Measurements from ENCODE around the gene CELA1. TPM values are rescaled to one million over a fixed set of nuclear protein-coding genes. Genes with fewer than 3 reads are reported as not detected.

The CELA1 gene
- total RNA-seq, 4 donors from 2014 or later: not detected

DNA sequence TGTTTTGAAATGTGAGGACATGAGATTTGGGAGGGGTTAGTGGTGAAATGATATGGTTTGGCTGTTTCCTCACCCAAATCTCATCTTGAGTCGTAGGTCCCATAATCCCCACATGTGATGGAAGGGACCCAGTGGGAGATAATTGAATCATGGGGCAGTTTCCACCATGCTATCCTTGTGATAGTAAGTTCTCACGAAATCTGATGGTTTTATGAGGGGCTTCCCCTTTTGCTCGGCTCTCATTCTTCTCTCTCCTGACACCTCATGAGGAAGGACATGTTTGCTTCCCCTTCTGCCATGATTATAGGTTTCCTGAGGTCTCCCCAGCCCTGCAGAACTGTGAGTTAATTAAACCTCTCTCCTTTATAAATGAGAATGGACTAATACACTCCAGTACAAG, 26.7 kb upstream of the CELA1 start:
- peaks cover 0 to 16% (median 8%) of the 10 kb centered on the region in 4 donors for H3K4me1 ChIP-seq
- TF ChIP-seq, protein P1, sequence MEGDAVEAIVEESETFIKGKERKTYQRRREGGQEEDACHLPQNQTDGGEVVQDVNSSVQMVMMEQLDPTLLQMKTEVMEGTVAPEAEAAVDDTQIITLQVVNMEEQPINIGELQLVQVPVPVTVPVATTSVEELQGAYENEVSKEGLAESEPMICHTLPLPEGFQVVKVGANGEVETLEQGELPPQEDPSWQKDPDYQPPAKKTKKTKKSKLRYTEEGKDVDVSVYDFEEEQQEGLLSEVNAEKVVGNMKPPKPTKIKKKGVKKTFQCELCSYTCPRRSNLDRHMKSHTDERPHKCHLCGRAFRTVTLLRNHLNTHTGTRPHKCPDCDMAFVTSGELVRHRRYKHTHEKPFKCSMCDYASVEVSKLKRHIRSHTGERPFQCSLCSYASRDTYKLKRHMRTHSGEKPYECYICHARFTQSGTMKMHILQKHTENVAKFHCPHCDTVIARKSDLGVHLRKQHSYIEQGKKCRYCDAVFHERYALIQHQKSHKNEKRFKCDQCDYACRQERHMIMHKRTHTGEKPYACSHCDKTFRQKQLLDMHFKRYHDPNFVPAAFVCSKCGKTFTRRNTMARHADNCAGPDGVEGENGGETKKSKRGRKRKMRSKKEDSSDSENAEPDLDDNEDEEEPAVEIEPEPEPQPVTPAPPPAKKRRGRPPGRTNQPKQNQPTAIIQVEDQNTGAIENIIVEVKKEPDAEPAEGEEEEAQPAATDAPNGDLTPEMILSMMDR (IDR thresholded peaks at IDR 0.05): no peak
- no peak for TF ChIP-seq POLR2A (IDR thresholded peaks at IDR 0.05)
- no peak for TF ChIP-seq POLR2AphosphoS5 (IDR thresholded peaks at IDR 0.05)
- TF ChIP-seq EP300 (IDR thresholded peaks at IDR 0.05; ENCODE audit: low read depth): no peak
- in situ Hi-C loops (cut with MboI; ENCODE audit: low pct_ligation_motif_present in 1 of 4, low pct_unique_long_range_greater_than_20kb in 1 of 4, low sequenced_read_pairs in 3 of 4) (no loop called here), intact Hi-C loops (cut with DNase I; ENCODE audit: low total_unique reads) (no loop called here)
- H3K27ac ChIP-seq: no peak overlapping the region
- H3K9me3 ChIP-seq: no peaks in the 10 kb centered on the region
- H3K4me3 ChIP-seq: no peak overlapping the region
- no peaks in the 10 kb centered on the region for H3K36me3 ChIP-seq
- WGBS, 2 donors (ENCODE audit: low coverage in 1 of 2): 58 to 77% methylated on average over 2 to 3 of the region's 3 CpGs
- DNase-seq: no peak
- H3K27me3 ChIP-seq: no peaks in the 10 kb centered on the region

DNA sequence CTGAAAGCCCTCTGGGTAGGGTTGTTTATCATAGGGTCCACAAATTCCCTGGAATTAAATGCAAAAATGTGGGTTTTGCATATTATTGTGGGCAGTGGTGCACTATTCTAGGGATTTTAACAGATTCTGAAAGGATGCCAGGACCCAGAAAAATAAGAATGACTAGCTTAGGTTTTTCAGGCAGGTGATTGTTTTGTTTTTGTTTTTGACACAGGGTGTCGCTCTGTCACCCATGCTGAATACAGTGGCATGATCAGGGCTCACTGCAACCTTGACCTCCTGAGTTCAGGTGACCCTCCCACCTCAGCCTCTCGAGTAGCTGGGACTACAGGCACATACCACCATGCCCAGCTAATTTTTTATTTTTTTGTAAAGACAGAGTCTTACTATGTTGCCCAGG, 25.5 kb upstream of the CELA1 start:
- Histone ChIP-seq H3K9me3 (no peaks in the 10 kb centered on the region), H3K4me1 (peaks cover 0 to 16% (median 8%) of the 10 kb centered on the region in 4 donors), H3K4me3 (no peak overlapping the region), H3K36me3 (no peaks in the 10 kb centered on the region), H3K27me3 (no peaks in the 10 kb centered on the region), H3K27ac (peak overlapping the region in 1 of 4 donors; percentile 47)
- WGBS, 2 donors (ENCODE audit: low coverage in 1 of 2): 76% methylated on average over 2 of the region's 2 CpGs; no CpG with 5 or more reads in 1 of the 2 donors
- no peak for DNase-seq
- in situ Hi-C loops (cut with MboI; ENCODE audit: low pct_ligation_motif_present in 1 of 4, low pct_unique_long_range_greater_than_20kb in 1 of 4, low sequenced_read_pairs in 3 of 4): no loop called here
- intact Hi-C loops (cut with DNase I; ENCODE audit: low total_unique reads): no loop called here
- TF ChIP-seq, protein P1 (IDR thresholded peaks at IDR 0.05): no peak
- no peak for TF ChIP-seq POLR2A (IDR thresholded peaks at IDR 0.05)
- TF ChIP-seq POLR2AphosphoS5 (IDR thresholded peaks at IDR 0.05): no peak
- TF ChIP-seq EP300 (IDR thresholded peaks at IDR 0.05; ENCODE audit: low read depth): no peak

DNA sequence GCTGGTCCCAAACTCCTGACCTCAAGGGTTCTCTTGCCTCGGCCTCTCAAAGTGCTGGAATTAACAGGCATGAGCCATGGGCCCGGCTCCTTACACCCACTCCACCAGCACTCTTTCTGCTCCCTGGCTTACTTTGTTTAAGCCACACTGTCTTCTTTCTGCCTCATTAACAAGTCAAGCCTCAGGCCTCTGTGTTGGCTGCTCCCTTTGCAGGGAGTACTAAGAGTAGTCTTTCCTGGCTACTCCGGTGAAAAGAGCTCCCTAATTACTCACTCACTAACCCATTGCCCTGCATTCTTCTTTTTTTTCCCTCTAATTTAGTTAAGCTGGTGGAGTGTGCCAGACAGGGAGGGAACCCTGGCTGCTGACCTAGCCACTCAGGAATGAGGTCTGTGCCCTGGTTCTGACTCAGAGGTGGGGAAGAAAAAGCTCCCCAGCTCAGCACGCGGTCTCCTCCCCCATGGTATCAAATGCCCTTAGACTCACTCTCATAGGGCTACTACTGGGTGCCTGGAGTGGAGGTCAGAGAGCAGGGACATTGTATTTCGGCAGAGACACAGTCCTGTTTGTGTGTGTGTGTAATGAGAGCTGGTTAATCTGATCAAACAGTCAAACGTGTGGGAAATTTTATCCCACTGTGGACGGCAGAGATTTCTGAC, 24.9 kb upstream of the CELA1 start:
- WGBS, 2 donors (ENCODE audit: low coverage in 1 of 2): 66 to 80% methylated on average over 4 to 8 of the region's 8 CpGs
- peak; percentile 15 for DNase-seq
- Histone ChIP-seq H3K9me3 (no peaks in the 10 kb centered on the region), H3K4me1 (peaks cover 0 to 16% (median 8%) of the 10 kb centered on the region in 4 donors), H3K36me3 (no peaks in the 10 kb centered on the region), H3K27ac (peak overlapping the region in 2 of 4 donors; percentile 45 to 47), H3K27me3 (no peaks in the 10 kb centered on the region), H3K4me3 (no peak overlapping the region)
- intact Hi-C loops (cut with DNase I; ENCODE audit: low total_unique reads): no loop called here
- TF ChIP-seq EP300 (IDR thresholded peaks at IDR 0.05; ENCODE audit: low read depth): no peak
- TF ChIP-seq POLR2AphosphoS5 (IDR thresholded peaks at IDR 0.05): no peak
- no peak for TF ChIP-seq POLR2A (IDR thresholded peaks at IDR 0.05)
- TF ChIP-seq, protein P1 (IDR thresholded peaks at IDR 0.05): no peak
- in situ Hi-C loops (cut with MboI; ENCODE audit: low pct_ligation_motif_present in 1 of 4, low pct_unique_long_range_greater_than_20kb in 1 of 4, low sequenced_read_pairs in 3 of 4): no loop called here

DNA sequence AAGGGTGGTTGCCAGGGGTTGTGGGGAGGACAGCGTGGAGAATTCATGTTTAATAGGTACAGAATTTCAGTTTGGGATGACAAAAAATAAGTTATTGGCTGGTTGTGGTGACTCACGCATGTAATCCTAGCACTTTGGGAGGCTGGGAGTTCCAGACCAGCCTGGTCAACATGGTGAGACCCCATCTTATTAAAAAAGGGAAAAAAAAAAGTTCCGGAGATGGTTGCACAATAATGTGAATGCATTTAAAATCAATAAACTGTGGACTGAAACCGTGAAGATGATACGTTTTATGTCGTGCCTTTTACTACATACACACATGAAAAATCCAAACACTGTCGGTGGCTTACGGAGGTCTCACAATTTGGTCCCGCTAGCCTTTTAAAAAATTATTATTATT, 24.2 kb upstream of the CELA1 start:
- in situ Hi-C loops (cut with MboI; ENCODE audit: low pct_ligation_motif_present in 1 of 4, low pct_unique_long_range_greater_than_20kb in 1 of 4, low sequenced_read_pairs in 3 of 4): no loop called here
- no peak for DNase-seq
- Histone ChIP-seq H3K27ac (no peak overlapping the region), H3K4me3 (no peak overlapping the region), H3K36me3 (no peaks in the 10 kb centered on the region), H3K4me1 (peaks cover 0 to 16% (median 8%) of the 10 kb centered on the region in 4 donors), H3K9me3 (no peaks in the 10 kb centered on the region), H3K27me3 (no peaks in the 10 kb centered on the region)
- TF ChIP-seq POLR2A (IDR thresholded peaks at IDR 0.05) (no peak), EP300 (IDR thresholded peaks at IDR 0.05; ENCODE audit: low read depth) (no peak), POLR2AphosphoS5 (IDR thresholded peaks at IDR 0.05) (no peak)
- TF ChIP-seq, protein P1 (IDR thresholded peaks at IDR 0.05): no peak
- 92 to 95% methylated on average over 9 of the region's 9 CpGs for WGBS, 2 donors (ENCODE audit: low coverage in 1 of 2)
- intact Hi-C loops (cut with DNase I; ENCODE audit: low total_unique reads): no loop called here

Data from transverse colon (tissue), 4 donors.